ENCODE results near the gene PIK3C3.

GRCh38 chr18:42082415-42083234, 127.6 kb downstream of the PIK3C3 start:
- no peak for TF ChIP-seq EP300 (IDR thresholded peaks at IDR 0.05; ENCODE audit: low read length)
- TF ChIP-seq ZNF212 (CRISPR knock-in tag; IDR thresholded peaks at IDR 0.05), result no peak
- TF ChIP-seq POLR2AphosphoS5 (IDR thresholded peaks at IDR 0.05; ENCODE audit: control insufficient read depth, insufficient read depth, low read depth, low read length), result no peak
